ENCODE measurements around the gene SLC25A27.

The SLC25A27 gene

DNA sequence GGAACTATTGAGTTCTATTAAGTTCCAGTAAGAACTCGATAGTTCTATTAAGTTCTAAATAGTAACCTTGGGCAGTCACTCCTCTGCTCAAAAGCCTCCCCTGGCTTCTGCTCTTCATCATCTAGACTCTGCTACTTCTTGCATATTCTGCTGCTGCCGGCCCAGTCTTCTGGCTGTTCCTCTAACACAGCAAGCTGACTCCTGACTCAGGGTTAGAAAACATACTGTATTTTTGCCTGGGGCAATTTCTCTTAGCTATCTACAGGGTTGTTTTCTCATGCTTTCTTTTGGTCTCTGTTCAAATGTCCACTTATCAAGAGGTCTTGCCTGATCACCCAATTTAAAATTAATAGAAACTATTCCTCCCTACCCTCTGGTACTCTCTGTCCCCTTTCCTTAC, 14.6 kb downstream of the SLC25A27 start:
- no peak for FAIRE-seq
- TF ChIP-seq, protein P1, sequence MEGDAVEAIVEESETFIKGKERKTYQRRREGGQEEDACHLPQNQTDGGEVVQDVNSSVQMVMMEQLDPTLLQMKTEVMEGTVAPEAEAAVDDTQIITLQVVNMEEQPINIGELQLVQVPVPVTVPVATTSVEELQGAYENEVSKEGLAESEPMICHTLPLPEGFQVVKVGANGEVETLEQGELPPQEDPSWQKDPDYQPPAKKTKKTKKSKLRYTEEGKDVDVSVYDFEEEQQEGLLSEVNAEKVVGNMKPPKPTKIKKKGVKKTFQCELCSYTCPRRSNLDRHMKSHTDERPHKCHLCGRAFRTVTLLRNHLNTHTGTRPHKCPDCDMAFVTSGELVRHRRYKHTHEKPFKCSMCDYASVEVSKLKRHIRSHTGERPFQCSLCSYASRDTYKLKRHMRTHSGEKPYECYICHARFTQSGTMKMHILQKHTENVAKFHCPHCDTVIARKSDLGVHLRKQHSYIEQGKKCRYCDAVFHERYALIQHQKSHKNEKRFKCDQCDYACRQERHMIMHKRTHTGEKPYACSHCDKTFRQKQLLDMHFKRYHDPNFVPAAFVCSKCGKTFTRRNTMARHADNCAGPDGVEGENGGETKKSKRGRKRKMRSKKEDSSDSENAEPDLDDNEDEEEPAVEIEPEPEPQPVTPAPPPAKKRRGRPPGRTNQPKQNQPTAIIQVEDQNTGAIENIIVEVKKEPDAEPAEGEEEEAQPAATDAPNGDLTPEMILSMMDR (IDR thresholded peaks at IDR 0.05; ENCODE audit: insufficient read depth, missing control alignments): no peak
- DNase-seq (ENCODE audit: insufficient read length, low spot score): no peak

DNA sequence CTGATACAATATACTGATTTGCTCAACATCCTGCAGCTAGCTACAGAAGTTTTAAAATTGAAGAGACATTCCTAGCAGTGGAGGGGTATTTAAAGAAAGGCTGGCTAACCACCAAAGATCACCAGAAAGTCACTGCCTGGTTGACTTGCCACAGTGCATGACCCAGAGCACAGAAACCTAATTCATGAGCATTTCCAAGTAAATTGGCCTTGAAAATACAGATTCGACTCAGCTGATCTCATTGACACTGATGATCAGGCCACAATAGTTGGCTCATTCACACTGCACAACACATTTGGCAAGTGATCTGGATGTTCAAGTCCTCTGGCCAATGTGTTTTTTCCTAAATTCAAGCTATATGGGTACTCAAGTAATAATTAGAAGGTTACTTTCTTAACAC, 21.6 kb downstream of the SLC25A27 start:
- no peak for FAIRE-seq

DNA sequence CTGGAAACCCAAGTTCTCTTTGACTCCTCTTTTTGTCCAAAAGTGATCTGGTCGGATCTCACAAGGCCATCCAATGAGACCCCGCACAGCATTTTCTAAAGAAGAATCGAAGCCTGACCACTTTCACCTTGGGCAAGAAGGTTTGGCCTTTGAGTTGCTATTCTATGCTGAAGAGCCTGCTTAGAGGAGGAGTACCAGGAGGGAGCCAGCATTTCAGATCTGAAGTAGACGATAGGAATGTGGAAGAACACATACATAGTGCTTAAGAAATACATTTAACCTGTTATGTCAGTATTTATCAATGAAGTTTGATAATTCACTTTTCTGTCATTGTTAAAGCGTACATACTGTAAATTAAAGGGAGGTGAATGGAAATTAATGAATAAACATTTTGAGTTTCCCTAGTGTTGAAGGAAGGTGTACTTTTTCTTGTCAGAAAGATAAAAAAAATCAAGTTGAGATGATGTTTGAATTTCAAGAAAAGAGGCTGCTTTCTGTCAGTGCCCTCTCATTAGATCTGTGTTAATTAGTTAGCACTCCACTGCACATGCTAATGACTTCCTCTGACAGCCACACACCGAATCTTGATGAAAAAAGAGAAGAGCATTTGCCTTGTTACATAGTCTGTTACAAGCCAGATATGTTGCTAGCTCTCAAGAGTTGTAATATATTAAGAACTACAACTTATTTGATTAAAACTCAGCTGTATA, 24.0 kb downstream of the SLC25A27 start:
- DNase-seq (ENCODE audit: insufficient read length, low spot score) (no peak), FAIRE-seq (no peak)
- TF ChIP-seq, protein P1 (IDR thresholded peaks at IDR 0.05; ENCODE audit: insufficient read depth, missing control alignments): no peak

More for the DNA sequence above, 21.6 kb downstream of the SLC25A27 start:
- no peak for DNase-seq (ENCODE audit: insufficient read length, low spot score)
- TF ChIP-seq, protein P1 (IDR thresholded peaks at IDR 0.05; ENCODE audit: insufficient read depth, missing control alignments): no peak

DNA sequence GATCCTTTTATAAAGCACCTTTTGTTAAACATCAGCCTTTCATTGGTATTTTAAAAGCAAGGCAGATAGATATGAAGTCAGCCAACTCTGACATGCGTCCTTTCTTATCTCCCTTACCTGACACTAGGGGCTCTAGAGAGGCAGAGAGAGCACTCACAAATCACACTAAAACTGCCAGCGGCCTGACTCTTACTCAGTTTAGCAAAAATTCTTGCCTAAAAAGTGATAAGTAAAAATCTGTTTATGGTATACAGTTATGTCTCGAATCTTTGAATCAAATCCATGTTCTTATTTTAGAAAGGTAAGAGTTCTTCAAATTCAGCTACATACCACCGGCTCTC, 24.5 kb downstream of the SLC25A27 start:
- TF ChIP-seq, protein P1 (IDR thresholded peaks at IDR 0.05; ENCODE audit: insufficient read depth, missing control alignments): peak; percentile 20
- FAIRE-seq: peak; percentile 61
- DNase-seq (ENCODE audit: insufficient read length, low spot score): no peak

DNA sequence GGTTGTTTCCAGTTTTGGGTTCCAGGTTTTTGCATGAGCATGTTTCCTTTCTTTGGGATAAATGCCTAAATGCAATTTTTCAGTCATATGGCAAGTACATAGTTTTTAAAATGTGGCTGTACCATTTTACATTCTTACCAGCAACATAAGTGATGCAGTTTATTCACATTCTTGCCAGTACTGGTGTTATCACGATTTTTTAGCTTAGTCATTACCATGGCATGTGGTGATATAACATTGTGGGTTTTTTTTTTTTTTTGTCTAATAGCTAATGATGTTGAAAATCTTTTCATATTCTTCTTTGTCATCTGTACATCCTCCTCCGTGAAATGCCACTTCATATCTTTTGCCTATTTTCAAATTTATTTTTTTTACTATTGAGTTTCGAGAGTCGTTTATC, 32.0 kb downstream of the SLC25A27 start:
- FAIRE-seq (no peak), DNase-seq (ENCODE audit: insufficient read length, low spot score) (no peak)
- TF ChIP-seq, protein P1 (IDR thresholded peaks at IDR 0.05; ENCODE audit: insufficient read depth, missing control alignments): no peak

DNA sequence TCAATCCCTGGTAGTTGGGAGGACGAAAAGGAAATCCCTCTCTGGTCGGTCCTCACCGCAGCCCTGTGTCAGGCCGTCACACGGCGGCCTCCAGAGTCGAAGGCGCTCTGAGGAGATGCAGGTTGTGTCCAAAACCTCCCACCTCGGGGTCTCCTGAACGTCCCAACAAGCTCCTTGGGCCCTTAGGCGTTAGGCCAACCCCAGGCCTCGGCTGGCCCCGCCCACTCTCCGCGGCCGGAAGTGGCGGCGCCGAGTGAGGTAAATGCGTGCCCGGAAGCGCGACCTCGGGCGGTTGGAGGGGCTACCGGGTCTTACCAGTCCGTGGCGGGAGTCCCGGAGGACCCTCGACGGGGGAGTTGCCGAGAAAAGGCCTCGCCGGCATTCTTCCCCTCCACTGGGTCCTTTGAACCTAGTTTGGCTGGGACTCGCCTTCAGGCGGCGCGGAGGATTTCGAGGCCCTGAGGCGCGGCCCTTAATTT, 34.9 kb downstream of the SLC25A27 start, which contains the start of gene TDRD6:
TSS of gene TDRD6 (plus strand) at position 267 of the 479 bp plus-strand sequence. CDS start 244 bp downstream, outside the sequence.
- TF ChIP-seq, protein P1 (IDR thresholded peaks at IDR 0.05; ENCODE audit: insufficient read depth, missing control alignments): no peak
- DNase-seq (ENCODE audit: insufficient read length, low spot score) (no peak), FAIRE-seq (no peak)
